Suprapubic skin (tissue), 4 donors: ENCODE results near the gene CABP2. TPM values are rescaled to one million over a fixed set of nuclear protein-coding genes. Genes with fewer than 3 reads are reported as not detected.
"Not testable (repeated sequence)": the region's sequence is repeated elsewhere in the genome, so short reads cannot be mapped to it uniquely, and the experiment has no call there.

Experiments used
- DNase-seq, 2 donors: peaks; one replicate each; pipeline ENCODE4 v3.0.0-alpha.2; 2019; ENCODE audit warnings: low spot score in 2 of 2
- H3K27ac ChIP-seq: fragments of 200-600 bp; sonication (generic); one replicate; pipeline ENCODE4 v1.5.1; 2019
- H3K27me3 ChIP-seq: fragments of 200-600 bp; sonication (generic); one replicate; pipeline ENCODE4 v1.5.1; 2019
- H3K36me3 ChIP-seq: fragments of 200-600 bp; sonication (generic); one replicate; pipeline ENCODE4 v1.5.1; 2019
- H3K4me1 ChIP-seq: fragments of 200-600 bp; sonication (generic); one replicate; pipeline ENCODE4 v1.5.1; 2019
- H3K4me3 ChIP-seq: fragments of 200-600 bp; sonication (generic); one replicate; pipeline ENCODE4 v1.5.1; 2019; ENCODE audit warnings: mild to moderate bottlenecking
- H3K9me3 ChIP-seq: fragments of 200-600 bp; sonication (generic); one replicate; pipeline ENCODE4 v1.5.1; 2019
- EP300 ChIP-seq: sonication (generic); formaldehyde crosslinking; IDR thresholded peaks from one replicate; pipeline ENCODE4 v1.6.1; 2017; ENCODE audit warnings: antibody characterized with exemption
- POLR2A ChIP-seq, 2 donors: fragments of 450-650 bp; IDR thresholded peaks; one replicate each; pipeline ENCODE4 v1.6.1; 2017; ENCODE audit warnings: antibody characterized with exemption in 2 of 2, mild to moderate bottlenecking in 2 of 2, moderate library complexity in 2 of 2
- POLR2AphosphoS5 ChIP-seq, 3 donors: sonication (generic); formaldehyde crosslinking; IDR thresholded peaks; one replicate each; pipeline ENCODE4 v1.6.1; 2017; ENCODE audit warnings: antibody characterized with exemption in 3 of 3
- WGBS: methylation state at CpG from one replicate; pipeline ENCODE4 v1.1.5; 2018; 5-methylcytosine and 5-hydroxymethylcytosine counted together
- total RNA-seq, 4 donors: library from RNA; depleted of rRNA; stranded (reverse); fragments of >200 nt; gene quantifications; one replicate each; pipeline ENCODE4 v1.1.0, GENCODE V29; 2016
- TF ChIP-seq, protein P1 (sequence below), 2 donors: fragments of 200-600 bp in 1 of 2; fragments of 450-650 bp in 1 of 2; sonication (generic) in 1 of 2; IDR thresholded peaks; one replicate each; pipeline ENCODE4 v1.5.1; 2016 to 2019; ENCODE audit warnings: antibody characterized with exemption in 2 of 2, mild to moderate bottlenecking in 1 of 2, moderate library complexity in 1 of 2

Gene CABP2
- total RNA-seq, 4 donors from 2014 or later = not detected

DNA sequence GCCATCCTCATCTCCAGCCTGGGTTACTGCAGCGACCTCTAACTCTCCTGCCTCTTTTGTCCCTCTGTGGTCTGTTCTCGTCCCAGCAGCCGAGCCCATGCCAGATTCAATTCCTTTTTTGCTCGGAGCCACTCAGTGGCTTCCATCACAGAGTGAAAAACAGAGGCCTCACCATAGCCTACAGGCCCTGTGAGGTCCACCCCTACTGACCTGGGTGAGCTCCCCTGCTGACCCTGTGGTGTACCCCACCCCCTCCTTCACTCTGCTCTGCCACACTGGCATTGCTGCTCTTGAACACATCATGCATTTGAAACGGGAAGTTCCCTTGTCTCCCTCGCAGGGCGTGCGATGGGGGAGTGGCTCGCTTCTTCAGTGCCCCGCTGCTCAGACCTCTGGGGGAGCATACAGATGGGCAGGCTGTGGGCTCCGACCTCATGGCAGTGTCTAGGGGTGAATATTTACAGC lies 38.4 kb downstream of the CABP2 start:
- peak in 1 of 2 donors; percentile 78 for DNase-seq
- Histone ChIP-seq H3K4me1 (peaks cover 36% of the 10 kb centered on the region), H3K4me3 (no peak overlapping the region), H3K36me3 (peaks cover 20% of the 10 kb centered on the region), H3K27ac (no peak overlapping the region), H3K9me3 (no peaks in the 10 kb centered on the region), H3K27me3 (no peaks in the 10 kb centered on the region)
- TF ChIP-seq, protein P1, sequence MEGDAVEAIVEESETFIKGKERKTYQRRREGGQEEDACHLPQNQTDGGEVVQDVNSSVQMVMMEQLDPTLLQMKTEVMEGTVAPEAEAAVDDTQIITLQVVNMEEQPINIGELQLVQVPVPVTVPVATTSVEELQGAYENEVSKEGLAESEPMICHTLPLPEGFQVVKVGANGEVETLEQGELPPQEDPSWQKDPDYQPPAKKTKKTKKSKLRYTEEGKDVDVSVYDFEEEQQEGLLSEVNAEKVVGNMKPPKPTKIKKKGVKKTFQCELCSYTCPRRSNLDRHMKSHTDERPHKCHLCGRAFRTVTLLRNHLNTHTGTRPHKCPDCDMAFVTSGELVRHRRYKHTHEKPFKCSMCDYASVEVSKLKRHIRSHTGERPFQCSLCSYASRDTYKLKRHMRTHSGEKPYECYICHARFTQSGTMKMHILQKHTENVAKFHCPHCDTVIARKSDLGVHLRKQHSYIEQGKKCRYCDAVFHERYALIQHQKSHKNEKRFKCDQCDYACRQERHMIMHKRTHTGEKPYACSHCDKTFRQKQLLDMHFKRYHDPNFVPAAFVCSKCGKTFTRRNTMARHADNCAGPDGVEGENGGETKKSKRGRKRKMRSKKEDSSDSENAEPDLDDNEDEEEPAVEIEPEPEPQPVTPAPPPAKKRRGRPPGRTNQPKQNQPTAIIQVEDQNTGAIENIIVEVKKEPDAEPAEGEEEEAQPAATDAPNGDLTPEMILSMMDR (IDR thresholded peaks at IDR 0.05) = no peak
- TF ChIP-seq POLR2A (IDR thresholded peaks at IDR 0.05) (no peak), POLR2AphosphoS5 (IDR thresholded peaks at IDR 0.05) (no peak), EP300 (no peak)
- WGBS = 64% methylated on average over 9 of the region's 11 CpGs

DNA sequence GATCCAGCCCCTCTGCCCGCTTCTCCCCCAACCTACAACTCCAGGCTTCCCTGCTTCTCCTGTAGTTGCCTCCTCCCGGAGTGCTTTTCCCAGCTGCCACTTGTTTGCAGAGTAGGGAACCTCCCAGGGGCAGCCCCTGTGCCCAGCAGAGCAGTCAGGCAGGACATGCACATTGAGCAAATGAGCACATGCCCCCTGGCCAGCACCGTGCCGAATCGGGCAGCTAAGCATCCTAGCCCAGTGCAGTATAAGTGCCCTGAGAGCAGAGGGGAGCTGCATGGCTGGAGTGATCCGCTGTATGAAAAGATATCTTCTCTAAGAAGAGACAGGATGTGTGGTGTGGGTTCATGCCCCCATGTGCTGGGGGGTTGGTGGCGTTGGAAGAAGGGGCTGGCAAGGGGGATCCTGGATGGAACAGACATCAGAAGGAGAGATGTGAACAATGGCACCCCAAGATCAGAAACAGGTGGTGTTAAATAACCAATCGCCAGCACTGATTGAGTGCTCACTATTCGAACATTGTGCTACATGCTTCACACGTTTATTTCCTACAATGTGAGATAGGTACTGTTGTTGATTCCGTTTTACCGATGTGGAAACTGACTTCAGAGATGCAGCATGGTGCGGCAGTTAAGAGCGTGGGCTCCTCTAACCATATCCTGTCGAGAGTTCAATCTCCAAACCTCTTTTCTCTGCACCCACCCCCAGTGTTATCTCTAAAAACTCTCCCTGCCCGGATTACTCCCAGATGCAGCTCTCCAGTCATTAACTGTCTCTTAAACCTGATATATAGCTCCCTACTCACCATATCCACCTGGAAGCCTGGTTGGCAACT lies 39.2 kb downstream of the CABP2 start:
- no peaks in the 10 kb centered on the region for H3K27me3 ChIP-seq
- peaks cover 12% of the 10 kb centered on the region for H3K36me3 ChIP-seq
- TF ChIP-seq POLR2AphosphoS5 (IDR thresholded peaks at IDR 0.05) = no peak
- TF ChIP-seq, protein P1 (IDR thresholded peaks at IDR 0.05) = no peak
- no peak for TF ChIP-seq POLR2A (IDR thresholded peaks at IDR 0.05)
- TF ChIP-seq EP300 = no peak
- no peak overlapping the region for H3K27ac ChIP-seq
- no peaks in the 10 kb centered on the region for H3K9me3 ChIP-seq
- DNase-seq = no peak
- 82% methylated on average over 16 of the region's 16 CpGs for WGBS
- peaks cover 36% of the 10 kb centered on the region for H3K4me1 ChIP-seq
- peak overlapping the region; percentile 56 for H3K4me3 ChIP-seq

DNA sequence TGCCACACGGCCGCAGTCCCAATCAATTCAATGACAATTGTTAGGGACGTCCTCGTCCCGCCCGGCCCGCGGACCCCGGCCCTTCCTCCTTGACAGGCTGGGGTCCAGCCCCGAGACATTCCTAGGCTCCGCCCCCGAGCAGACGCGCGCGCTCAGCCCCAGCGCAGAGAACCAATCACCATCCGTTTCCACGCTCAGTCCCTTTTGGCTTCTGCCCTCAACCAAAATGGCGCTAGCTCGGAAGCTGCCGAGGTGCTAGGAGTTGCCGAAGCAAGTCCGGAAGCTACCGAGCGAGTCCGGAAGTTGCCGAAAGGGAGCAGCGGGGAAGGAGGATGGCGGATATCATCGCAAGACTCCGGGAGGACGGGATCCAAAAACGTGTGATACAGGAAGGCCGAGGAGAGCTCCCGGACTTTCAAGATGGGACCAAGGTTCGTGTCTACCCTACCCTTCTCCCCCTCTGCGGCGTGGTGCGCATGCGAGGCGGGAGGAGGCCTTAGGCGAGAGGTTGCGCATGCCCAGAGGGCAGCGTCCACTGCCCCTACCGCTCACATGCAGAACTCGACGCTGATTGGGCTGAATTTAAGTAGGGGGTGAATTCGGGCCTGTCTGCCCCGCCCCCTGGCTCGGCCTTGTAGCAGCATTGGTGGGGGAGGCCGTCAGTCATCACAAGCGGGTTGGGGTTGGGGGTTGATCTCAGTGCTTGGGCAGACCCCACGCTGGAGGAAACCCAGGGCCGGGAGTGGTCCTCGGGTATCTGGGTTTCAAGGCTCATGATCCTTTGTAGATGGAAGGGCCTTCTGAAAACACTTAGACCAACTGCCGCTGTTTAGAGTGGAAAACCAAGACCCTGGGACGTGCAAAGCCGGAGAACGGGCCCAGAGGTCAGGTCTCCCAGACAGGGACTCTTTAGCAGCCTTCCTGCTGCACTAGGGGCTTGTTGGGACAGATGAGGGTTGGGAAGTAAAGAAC lies 40.1 kb downstream of the CABP2 start, which contains the start of gene AIP:
Gene AIP (plus strand): TSS at position 200 of the 972 bp plus-strand sequence. CDS start 133 bp downstream, at position 333.
- H3K4me3 ChIP-seq = peak within 1 kb of the TSS; percentile 56
- H3K9me3 ChIP-seq = no peaks in the 10 kb centered on the region
- 12% methylated on average over 33 of the region's 60 CpGs for WGBS
- no peaks in the 10 kb centered on the region for H3K27me3 ChIP-seq
- peaks cover 10% of the 10 kb centered on the region for H3K36me3 ChIP-seq
- peaks cover 36% of the 10 kb centered on the region for H3K4me1 ChIP-seq
- H3K27ac ChIP-seq = peak within 1 kb of the TSS; percentile 83
- TF ChIP-seq, protein P1 (IDR thresholded peaks at IDR 0.05) = peak in 1 of 2 donors; percentile 10
- TF ChIP-seq POLR2A (IDR thresholded peaks at IDR 0.05) (peak in 1 of 2 donors; percentile 21), EP300 (no peak), POLR2AphosphoS5 (IDR thresholded peaks at IDR 0.05) (peak in 2 of 3 donors; percentile 52 to 94)
- DNase-seq = peak; percentile 98

DNA sequence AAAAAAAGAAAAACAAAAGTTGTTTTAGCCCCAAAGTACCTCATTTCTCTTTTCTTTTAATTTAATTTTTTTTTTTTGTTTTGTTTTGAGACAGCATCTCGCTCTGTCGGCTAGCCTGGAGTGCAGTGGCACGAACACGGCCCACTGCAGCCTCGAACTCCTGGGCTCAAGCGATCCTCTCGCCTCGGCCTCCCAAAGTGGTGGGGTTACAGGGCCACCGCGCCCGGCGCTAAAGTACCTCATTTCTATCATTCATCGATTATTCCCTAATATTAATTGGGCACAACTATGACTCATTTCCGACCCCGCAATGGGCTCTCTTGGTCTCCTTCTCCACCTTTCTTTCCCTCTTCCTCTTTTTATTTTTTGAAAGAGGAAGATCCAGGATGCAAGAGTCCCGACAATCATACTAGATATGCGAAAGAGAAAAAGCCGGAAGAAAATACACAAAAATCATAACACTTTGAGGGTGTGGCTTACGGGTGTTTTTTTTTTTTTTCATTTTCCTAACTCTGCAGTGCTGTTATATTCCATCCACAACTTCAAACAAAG lies 40.9 kb downstream of the CABP2 start:
- no peaks in the 10 kb centered on the region for H3K27me3 ChIP-seq
- peaks cover 36% of the 10 kb centered on the region for H3K4me1 ChIP-seq
- TF ChIP-seq EP300 = no peak
- TF ChIP-seq POLR2AphosphoS5 (IDR thresholded peaks at IDR 0.05) = no peak
- no peak for TF ChIP-seq POLR2A (IDR thresholded peaks at IDR 0.05)
- TF ChIP-seq, protein P1 (IDR thresholded peaks at IDR 0.05) = no peak
- 37% methylated on average over 19 of the region's 19 CpGs for WGBS
- peak overlapping the region; percentile 83 for H3K27ac ChIP-seq
- H3K9me3 ChIP-seq = no peaks in the 10 kb centered on the region
- DNase-seq = no peak
- H3K4me3 ChIP-seq = peak overlapping the region; percentile 56
- peaks cover 4% of the 10 kb centered on the region for H3K36me3 ChIP-seq

DNA sequence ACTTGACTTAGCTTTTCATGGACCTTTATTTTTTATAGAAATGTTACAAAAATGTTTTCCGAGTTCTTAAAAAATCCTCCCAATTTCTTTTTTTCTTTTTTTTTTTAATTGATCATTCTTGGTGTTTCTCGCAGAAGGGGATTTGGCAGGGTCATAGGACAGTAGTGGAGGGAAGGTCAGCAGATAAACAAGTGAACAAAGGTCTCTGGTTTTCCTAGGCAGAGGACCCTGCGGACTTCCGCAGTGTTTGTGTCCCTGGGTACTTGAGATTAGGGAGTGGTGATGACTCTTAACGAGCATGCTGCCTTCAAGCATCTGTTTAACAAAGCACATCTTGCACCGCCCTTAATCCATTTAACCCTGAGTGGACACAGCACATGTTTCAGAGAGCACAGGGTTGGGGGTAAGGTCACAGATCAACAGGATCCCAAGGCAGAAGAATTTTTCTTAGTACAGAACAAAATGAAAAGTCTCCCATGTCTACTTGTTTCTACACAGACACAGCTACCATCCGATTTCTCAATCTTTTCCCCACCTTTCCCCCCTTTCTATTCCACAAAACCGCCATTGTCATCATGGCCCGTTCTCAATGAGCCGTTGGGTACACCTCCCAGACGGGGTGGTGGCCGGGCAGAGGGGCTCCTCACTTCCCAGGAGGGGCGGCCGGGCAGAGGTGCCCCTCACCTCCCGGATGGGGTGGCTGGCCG lies 45.7 kb downstream of the CABP2 start:
- not testable (repeated sequence) for H3K27me3 ChIP-seq, H3K4me3 ChIP-seq, H3K4me1 ChIP-seq, H3K36me3 ChIP-seq, DNase-seq, H3K9me3 ChIP-seq, H3K27ac ChIP-seq
- 81% methylated on average over 15 of the region's 16 CpGs for WGBS

DNA sequence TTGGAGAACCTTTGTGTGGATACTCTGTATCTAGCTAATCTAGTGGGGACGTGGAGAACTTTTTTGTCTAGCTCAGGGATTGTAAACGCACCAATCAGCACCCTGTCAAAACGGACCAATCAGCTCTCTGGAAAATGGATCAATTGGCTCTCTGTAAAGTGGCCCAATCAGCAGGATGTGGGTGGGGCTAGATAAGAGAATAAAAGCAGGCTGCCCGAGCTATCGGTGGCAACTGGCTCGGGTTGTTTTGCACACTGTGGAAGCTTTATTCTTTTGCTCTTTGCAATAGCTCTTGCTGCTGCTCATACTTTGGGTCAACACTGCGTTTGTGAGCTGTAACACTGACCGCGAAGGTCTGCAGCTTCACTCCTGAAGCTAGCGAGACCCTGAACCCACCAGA lies 46.6 kb downstream of the CABP2 start:
- H3K27me3 ChIP-seq, DNase-seq, H3K36me3 ChIP-seq, H3K27ac ChIP-seq, H3K4me1 ChIP-seq, H3K9me3 ChIP-seq, H3K4me3 ChIP-seq: not testable (repeated sequence)
- WGBS = 84% methylated on average over 10 of the region's 10 CpGs
